IMR-90 (cell line): ENCODE data around the gene CPN2. TPM values are rescaled to one million over a fixed set of nuclear protein-coding genes. Genes with fewer than 3 reads are reported as not detected.

Experiments used
- ATAC-seq: fragments of 200-7000 bp; cut with Tn5 transposase; 2 replicates; pipeline ENCODE4 v1.9.1; 2020; ENCODE audit warnings: low read depth, mild to moderate bottlenecking, moderate library complexity
- BruUV-seq: library from RNA; stranded (reverse); fragments of 400-500 nt; replicated peaks from 2 replicates; lab custom pipeline; 2021; lab: Mats Ljungman, UMichigan
- CTCF ChIA-PET: fragments of 300-600 bp; formaldehyde crosslinking; extraction: SDS; loops from one replicate; lab custom pipeline; 2021; ENCODE audit warnings: antibody characterized with exemption; lab: Yijun Ruan, JAX
- POLR2A ChIA-PET: fragments of 300-600 bp; sonication (Branson Sonifier 250); formaldehyde crosslinking; loops from one replicate; lab custom pipeline; 2022; ENCODE audit warnings: antibody characterized with exemption; ENCODE audit not compliant: unreplicated experiment; lab: Charles Lee
- DNase-seq: peaks from one replicate; pipeline ENCODE4 v3.0.0; 2013
- H2AFZ ChIP-seq: replicated peaks from 2 replicates; pipeline ENCODE3; 2013; ENCODE audit warnings: low read length, mild to moderate bottlenecking; ENCODE audit not compliant: poor library complexity
- H2AK5ac ChIP-seq: 2 replicates; pipeline ENCODE4 v1.6.1; 2013; ENCODE audit warnings: low read depth, low read length, inconsistent platforms
- H2AK9ac ChIP-seq: replicated peaks from 2 replicates; pipeline ENCODE3; 2013; ENCODE audit warnings: mild to moderate bottlenecking, low read depth, low read length, moderate library complexity; ENCODE audit not compliant: poor library complexity
- H2BK120ac ChIP-seq: 2 replicates; pipeline ENCODE4 v1.6.1; 2013; ENCODE audit warnings: low read depth, low read length, inconsistent platforms
- H2BK15ac ChIP-seq: 3 replicates; pipeline ENCODE4 v1.6.1; 2013; ENCODE audit warnings: low read depth, low read length, inconsistent platforms
- H2BK20ac ChIP-seq: 2 replicates; pipeline ENCODE4 v1.6.1; 2013; ENCODE audit warnings: low read depth, mild to moderate bottlenecking, inconsistent platforms, low read length, moderate library complexity
- H2BK5ac ChIP-seq: 2 replicates; pipeline ENCODE4 v1.6.1; 2013; ENCODE audit warnings: mild to moderate bottlenecking, low read depth, low read length, inconsistent platforms; ENCODE audit not compliant: poor library complexity, severe bottlenecking
- H3K14ac ChIP-seq: replicated peaks from 2 replicates; pipeline ENCODE4 v1.6.1; 2013; ENCODE audit warnings: low read depth, low read length, inconsistent platforms
- H3K18ac ChIP-seq: 2 replicates; pipeline ENCODE4 v1.6.1; 2013; ENCODE audit warnings: low read depth, low read length, control low read depth
- H3K23ac ChIP-seq: 2 replicates; pipeline ENCODE4 v1.6.1; 2013; ENCODE audit warnings: low read depth, low read length, inconsistent platforms
- H3K27ac ChIP-seq: 2 replicates; pipeline ENCODE4 v1.5.1; 2013; ENCODE audit warnings: mild to moderate bottlenecking, control low read depth, low read length; ENCODE audit not compliant: insufficient read depth
- H3K27me3 ChIP-seq: 2 replicates; pipeline ENCODE4 v1.6.1; 2013; ENCODE audit warnings: low read length; ENCODE audit not compliant: control insufficient read depth, insufficient read depth
- H3K36me3 ChIP-seq: 2 replicates; pipeline ENCODE4 v1.6.1; 2013; ENCODE audit warnings: low read length, mixed read lengths; ENCODE audit not compliant: control insufficient read depth, insufficient read depth
- H3K4ac ChIP-seq: 2 replicates; pipeline ENCODE4 v1.6.1; 2013; ENCODE audit warnings: low read depth, low read length, inconsistent platforms
- H3K4me1 ChIP-seq: 2 replicates; pipeline ENCODE4 v1.6.1; 2013; ENCODE audit warnings: low read length, mixed read lengths; ENCODE audit not compliant: control insufficient read depth, insufficient read depth
- H3K4me2 ChIP-seq: 2 replicates; pipeline ENCODE4 v1.6.1; 2013; ENCODE audit warnings: low read depth, mild to moderate bottlenecking, control low read depth, low read length, moderate library complexity
- H3K4me3 ChIP-seq: 2 replicates; pipeline ENCODE4 v1.5.1; 2013; ENCODE audit warnings: low read depth, mild to moderate bottlenecking, control low read depth, low read length, moderate library complexity; ENCODE audit not compliant: insufficient read depth
- H3K56ac ChIP-seq: 2 replicates; pipeline ENCODE4 v1.6.1; 2013; ENCODE audit warnings: low read length, inconsistent platforms; ENCODE audit not compliant: insufficient read depth; ENCODE audit errors: extremely low read depth
- H3K79me1 ChIP-seq, 2 experiments: 2 replicates each; pipeline ENCODE4 v1.6.1; 2013; ENCODE audit warnings: low read length in 2 of 2, inconsistent platforms in 1 of 2, low read depth in 1 of 2
- H3K9ac ChIP-seq: 2 replicates; pipeline ENCODE4 v1.6.1; 2013; ENCODE audit warnings: low read depth, low read length, control low read depth
- H3K9me1 ChIP-seq: 2 replicates; pipeline ENCODE4 v1.6.1; 2013; ENCODE audit warnings: low read length, inconsistent platforms; ENCODE audit not compliant: insufficient read depth
- H3K9me3 ChIP-seq: 2 replicates; pipeline ENCODE4 v1.6.1; 2013; ENCODE audit warnings: low read length; ENCODE audit not compliant: control insufficient read depth, insufficient read depth
- H4K20me1 ChIP-seq: 2 replicates; pipeline ENCODE4 v1.6.1; 2013; ENCODE audit warnings: low read length, inconsistent platforms; ENCODE audit not compliant: insufficient read depth
- H4K5ac ChIP-seq: 2 replicates; pipeline ENCODE4 v1.6.1; 2013; ENCODE audit warnings: mild to moderate bottlenecking, low read depth, low read length, control low read depth
- H4K8ac ChIP-seq, 2 experiments: 2 replicates each; pipeline ENCODE4 v1.6.1; 2013; ENCODE audit warnings: low read depth in 2 of 2, low read length in 2 of 2, control low read depth in 1 of 2, inconsistent platforms in 1 of 2
- H4K91ac ChIP-seq: 2 replicates; pipeline ENCODE4 v1.6.1; 2013; ENCODE audit warnings: low read depth, low read length, inconsistent platforms; ENCODE audit not compliant: insufficient read depth
- BHLHE40 ChIP-seq: fragments of 150-350 bp; IDR thresholded peaks from 2 replicates; pipeline ENCODE4 v1.6.1; 2016; ENCODE audit warnings: mild to moderate bottlenecking, low read depth, low read length
- CEBPB ChIP-seq: IDR thresholded peaks from 2 replicates; pipeline ENCODE4 v1.6.1; 2012; ENCODE audit warnings: low read depth, low read length, improper control_type of control experiment
- CHD1 ChIP-seq: IDR thresholded peaks from 2 replicates; pipeline ENCODE4 v1.6.1; 2012; ENCODE audit warnings: low read depth, low read length, improper control_type of control experiment
- FOS ChIP-seq: fragments of 150-350 bp; IDR thresholded peaks from 2 replicates; pipeline ENCODE4 v1.6.1; 2016; ENCODE audit warnings: low read depth, low read length
- MAFK ChIP-seq: IDR thresholded peaks from 2 replicates; pipeline ENCODE4 v1.6.1; 2012; ENCODE audit warnings: low read depth, low read length, improper control_type of control experiment
- MAZ ChIP-seq: IDR thresholded peaks from 2 replicates; pipeline ENCODE4 v1.6.1; 2012; ENCODE audit warnings: low read depth, mild to moderate bottlenecking, low read length, improper control_type of control experiment, moderate library complexity, borderline replicate concordance
- MXI1 ChIP-seq: IDR thresholded peaks from 2 replicates; pipeline ENCODE4 v1.6.1; 2012; ENCODE audit warnings: low read depth, mild to moderate bottlenecking, low read length, moderate library complexity, borderline replicate concordance
- NFE2L2 ChIP-seq: fragments of 150-350 bp; IDR thresholded peaks from 2 replicates; pipeline ENCODE4 v1.6.1; 2016; ENCODE audit warnings: low read depth, mild to moderate bottlenecking, low read length
- POLR2A ChIP-seq: IDR thresholded peaks from 2 replicates; pipeline ENCODE4 v1.6.1; 2012; ENCODE audit warnings: mild to moderate bottlenecking, low read depth, low read length
- RAD21 ChIP-seq: IDR thresholded peaks from 2 replicates; pipeline ENCODE4 v1.6.1; 2012; ENCODE audit warnings: low read length, improper control_type of control experiment
- RCOR1 ChIP-seq: IDR thresholded peaks from 2 replicates; pipeline ENCODE4 v1.6.1; 2012; ENCODE audit warnings: mild to moderate bottlenecking, low read length, improper control_type of control experiment; ENCODE audit not compliant: insufficient replicate concordance
- RFX5 ChIP-seq: IDR thresholded peaks from 2 replicates; pipeline ENCODE4 v1.8.0; 2012; ENCODE audit warnings: low read depth, mild to moderate bottlenecking, low read length, moderate library complexity
- SMC3 ChIP-seq: fragments of 150-350 bp; IDR thresholded peaks from 2 replicates; pipeline ENCODE4 v1.6.1; 2016; ENCODE audit warnings: low read depth, mild to moderate bottlenecking, antibody characterized with exemption, low read length, moderate library complexity
- WGBS, 2 experiments: methylation state at CpG; one replicate each; pipeline versions ENCODE4 v1.1.5 to v1.1.7; 2013; ENCODE audit warnings: missing lambda C conversion rate in 2 of 2; ENCODE audit not compliant: insufficient read length in 1 of 2; ENCODE audit errors: extremely low coverage in 2 of 2; 5-methylcytosine and 5-hydroxymethylcytosine counted together
- dilution Hi-C: fragments of 300-500 bp; cut with HindIII; formaldehyde crosslinking; loops from one replicate; pipeline ENCODE4 v1.14.3; 2018; ENCODE audit warnings: low sequenced_read_pairs; ENCODE audit not compliant: unreplicated experiment
- in situ Hi-C: fragments of 300-500 bp; cut with MboI; formaldehyde crosslinking; loops from 3 replicates; pipeline ENCODE4 v1.14.3; 2019; ENCODE audit warnings: low sequenced_read_pairs, inconsistent platforms, mixed read lengths
- intact Hi-C: fragments of 100-400 bp; cut with micrococcal nuclease; formaldehyde crosslinking; loops from 2 replicates; pipeline ENCODE4 v1.10.0; 2022
- polyA plus RNA-seq, 3 experiments: library from polyadenylated mRNA; depleted of rRNA; stranded (reverse); fragments of >200 nt; gene quantifications; 2 replicates each; pipeline ENCODE4 v1.2.3, GENCODE V29; 2012; ENCODE audit warnings: low replicate concordance in 1 of 3
- total RNA-seq: library from RNA; depleted of rRNA; stranded (reverse); fragments of >200 nt; gene quantifications from 2 replicates; pipeline ENCODE4 v1.2.3, GENCODE V29; 2012
- TF ChIP-seq, protein P1 (sequence below): conservative IDR thresholded peaks from 2 replicates; pipeline ENCODE4 v1.5.1; 2012; ENCODE audit warnings: mild to moderate bottlenecking, low read depth, low read length, improper control_type of control experiment
- TF ChIP-seq, protein P2 (sequence below): fragments of 150-350 bp; IDR thresholded peaks from 2 replicates; pipeline ENCODE4 v1.6.1; 2017; ENCODE audit warnings: mild to moderate bottlenecking, antibody characterized with exemption, low read length, low read depth
- TF ChIP-seq, protein P3 (sequence below): fragments of 150-350 bp; IDR thresholded peaks from 2 replicates; pipeline ENCODE4 v1.6.1; 2016; ENCODE audit warnings: low read depth, mild to moderate bottlenecking, low read length, moderate library complexity, borderline replicate concordance

CPN2 gene
- total and polyA plus RNA-seq, 2 of the 4 experiments (the other 2 are of a cell fraction) = 0.07 TPM; not detected in 1

DNA sequence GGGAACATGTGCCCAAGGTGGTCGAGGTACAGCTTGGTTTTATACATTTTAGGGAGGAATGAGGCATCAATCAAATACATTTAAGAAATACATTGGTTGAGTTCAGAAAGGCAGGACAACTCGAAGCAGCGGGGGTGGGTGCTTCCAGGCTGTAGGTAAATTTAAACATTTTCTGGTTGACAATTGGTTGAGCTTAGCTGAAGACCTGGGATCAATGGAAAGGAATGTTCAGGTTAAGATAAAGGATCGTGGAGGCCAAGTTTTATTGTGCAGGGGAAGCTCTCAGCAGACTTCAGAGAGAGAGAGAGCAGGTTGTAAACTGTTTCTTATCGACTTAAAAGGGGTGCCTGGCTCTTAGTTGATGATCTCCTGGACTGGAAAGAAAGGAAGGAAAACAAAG is 11.3 kb downstream of the CPN2 start:
- Histone ChIP-seq H2BK120ac (no peak overlapping the region), H4K8ac (no peak overlapping the region), H3K79me1 (no peaks in the 10 kb centered on the region), H2BK15ac (no peak overlapping the region), H3K4ac (no peak overlapping the region), H3K4me1 (peaks cover 9% of the 10 kb centered on the region), H3K9me3 (no peaks in the 10 kb centered on the region), H2BK5ac (no peak overlapping the region), H2AK5ac (no peak overlapping the region), H3K9me1 (peaks cover 8% of the 10 kb centered on the region), H4K5ac (no peak overlapping the region), H3K9ac (no peak overlapping the region), H3K4me2 (no peak overlapping the region), H3K14ac (no peak overlapping the region), H4K91ac (no peak overlapping the region), H3K56ac (no peak overlapping the region), H3K27ac (no peak overlapping the region), H3K4me3 (no peak overlapping the region), H3K23ac (no peak overlapping the region), H3K18ac (no peak overlapping the region), H2AFZ (no peak overlapping the region), H4K20me1 (no peaks in the 10 kb centered on the region), H3K27me3 (no peaks in the 10 kb centered on the region; the same call in 1 of the 2 replicates), H3K36me3 (no peaks in the 10 kb centered on the region), H2BK20ac (no peak overlapping the region), H2AK9ac (no peak overlapping the region)
- POLR2A ChIA-PET = interaction anchor here (0.6 to 0.7 kb wide), 2 partner anchors 62 to 275 kb away, joined by 3 to 5 read pairs; no protein-coding TSS in a partner anchor
- intact Hi-C loops = no loop called here
- dilution Hi-C loops = no loop called here
- TF ChIP-seq, protein P1, sequence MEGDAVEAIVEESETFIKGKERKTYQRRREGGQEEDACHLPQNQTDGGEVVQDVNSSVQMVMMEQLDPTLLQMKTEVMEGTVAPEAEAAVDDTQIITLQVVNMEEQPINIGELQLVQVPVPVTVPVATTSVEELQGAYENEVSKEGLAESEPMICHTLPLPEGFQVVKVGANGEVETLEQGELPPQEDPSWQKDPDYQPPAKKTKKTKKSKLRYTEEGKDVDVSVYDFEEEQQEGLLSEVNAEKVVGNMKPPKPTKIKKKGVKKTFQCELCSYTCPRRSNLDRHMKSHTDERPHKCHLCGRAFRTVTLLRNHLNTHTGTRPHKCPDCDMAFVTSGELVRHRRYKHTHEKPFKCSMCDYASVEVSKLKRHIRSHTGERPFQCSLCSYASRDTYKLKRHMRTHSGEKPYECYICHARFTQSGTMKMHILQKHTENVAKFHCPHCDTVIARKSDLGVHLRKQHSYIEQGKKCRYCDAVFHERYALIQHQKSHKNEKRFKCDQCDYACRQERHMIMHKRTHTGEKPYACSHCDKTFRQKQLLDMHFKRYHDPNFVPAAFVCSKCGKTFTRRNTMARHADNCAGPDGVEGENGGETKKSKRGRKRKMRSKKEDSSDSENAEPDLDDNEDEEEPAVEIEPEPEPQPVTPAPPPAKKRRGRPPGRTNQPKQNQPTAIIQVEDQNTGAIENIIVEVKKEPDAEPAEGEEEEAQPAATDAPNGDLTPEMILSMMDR = no peak
- TF ChIP-seq CEBPB (no peak), RAD21 (no peak), RFX5 (no peak), SMC3 (no peak), BHLHE40 (no peak), POLR2A (no peak), MAFK (no peak), CHD1 (no peak), MAZ (no peak), NFE2L2 (no peak), MXI1 (no peak), FOS (no peak), RCOR1 (no peak)
- TF ChIP-seq, protein P2, sequence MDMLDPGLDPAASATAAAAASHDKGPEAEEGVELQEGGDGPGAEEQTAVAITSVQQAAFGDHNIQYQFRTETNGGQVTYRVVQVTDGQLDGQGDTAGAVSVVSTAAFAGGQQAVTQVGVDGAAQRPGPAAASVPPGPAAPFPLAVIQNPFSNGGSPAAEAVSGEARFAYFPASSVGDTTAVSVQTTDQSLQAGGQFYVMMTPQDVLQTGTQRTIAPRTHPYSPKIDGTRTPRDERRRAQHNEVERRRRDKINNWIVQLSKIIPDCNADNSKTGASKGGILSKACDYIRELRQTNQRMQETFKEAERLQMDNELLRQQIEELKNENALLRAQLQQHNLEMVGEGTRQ = no peak
- TF ChIP-seq, protein P3, sequence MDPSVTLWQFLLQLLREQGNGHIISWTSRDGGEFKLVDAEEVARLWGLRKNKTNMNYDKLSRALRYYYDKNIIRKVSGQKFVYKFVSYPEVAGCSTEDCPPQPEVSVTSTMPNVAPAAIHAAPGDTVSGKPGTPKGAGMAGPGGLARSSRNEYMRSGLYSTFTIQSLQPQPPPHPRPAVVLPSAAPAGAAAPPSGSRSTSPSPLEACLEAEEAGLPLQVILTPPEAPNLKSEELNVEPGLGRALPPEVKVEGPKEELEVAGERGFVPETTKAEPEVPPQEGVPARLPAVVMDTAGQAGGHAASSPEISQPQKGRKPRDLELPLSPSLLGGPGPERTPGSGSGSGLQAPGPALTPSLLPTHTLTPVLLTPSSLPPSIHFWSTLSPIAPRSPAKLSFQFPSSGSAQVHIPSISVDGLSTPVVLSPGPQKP = no peak
- CTCF ChIA-PET = no interaction called here
- in situ Hi-C loops = loop anchor here (5.0 to 25.0 kb wide), 3 partner anchors 67 to 522 kb away; no protein-coding TSS in a partner anchor
- no TSS peak for BruUV-seq
- DNase-seq (no peak), ATAC-seq (no peak)
- 68% methylated on average over 4 of the region's 5 CpGs; no CpG with 5 or more reads in 1 of the 2 experiments for WGBS, 2 experiments
